Measurements from ENCODE around the gene CDH6. TPM values are rescaled to one million over a fixed set of nuclear protein-coding genes. Genes with fewer than 3 reads are reported as not detected.

The CDH6 gene
- total RNA-seq, 1 donor from 2014 or later = not detected

- no peak overlapping the region for H3K4me3 Mint-ChIP-seq
- no peak overlapping the region for H3K27ac Mint-ChIP-seq
- intact Hi-C loops (cut with micrococcal nuclease) = no loop called here
- ChIA-PET CTCF (no interaction called here), POLR2A (no interaction called here)
- no peaks in the 10 kb centered on the region for H3K4me1 Mint-ChIP-seq
- no peak for ATAC-seq (ENCODE audit: low read depth)
- TF ChIP-seq CTCF (IDR thresholded peaks at IDR 0.05) = no peak
- no peaks in the 10 kb centered on the region for H3K36me3 Mint-ChIP-seq (ENCODE audit: low read depth)
- H3K9me3 Mint-ChIP-seq = no peaks in the 10 kb centered on the region
- DNase-seq = no peak
- no peaks in the 10 kb centered on the region for H3K27me3 Mint-ChIP-seq
Observed at GRCh38 chr5:31157720-31158119, 35.8 kb upstream of the CDH6 start.

- no peaks in the 10 kb centered on the region for H3K27me3 Mint-ChIP-seq
- intact Hi-C loops (cut with micrococcal nuclease) = no loop called here
- TF ChIP-seq CTCF (IDR thresholded peaks at IDR 0.05) = no peak
- ChIA-PET CTCF (no interaction called here), POLR2A (no interaction called here)
- ATAC-seq (ENCODE audit: low read depth) (no peak), DNase-seq (no peak)
- H3K4me1 Mint-ChIP-seq = no peaks in the 10 kb centered on the region
- no peaks in the 10 kb centered on the region for H3K9me3 Mint-ChIP-seq
- H3K36me3 Mint-ChIP-seq (ENCODE audit: low read depth) = no peaks in the 10 kb centered on the region
- no peak overlapping the region for H3K27ac Mint-ChIP-seq
- H3K4me3 Mint-ChIP-seq = no peak overlapping the region
Observed at GRCh38 chr5:31158686-31159085, 34.8 kb upstream of the CDH6 start.

- H3K9me3 Mint-ChIP-seq = no peaks in the 10 kb centered on the region
- ATAC-seq (ENCODE audit: low read depth) = no peak
- H3K4me1 Mint-ChIP-seq = no peaks in the 10 kb centered on the region
- no peak overlapping the region for H3K4me3 Mint-ChIP-seq
- DNase-seq = no peak
- TF ChIP-seq CTCF (IDR thresholded peaks at IDR 0.05) = no peak
- intact Hi-C loops (cut with micrococcal nuclease) = no loop called here
- CTCF ChIA-PET = no interaction called here
- POLR2A ChIA-PET = no interaction called here
- H3K27ac Mint-ChIP-seq = no peak overlapping the region
- no peaks in the 10 kb centered on the region for H3K27me3 Mint-ChIP-seq
- H3K36me3 Mint-ChIP-seq (ENCODE audit: low read depth) = no peaks in the 10 kb centered on the region
Observed at GRCh38 chr5:31161781-31162181, 31.7 kb upstream of the CDH6 start.

GRCh38 chr5:31165729-31166128 lies 27.8 kb upstream of the CDH6 start:
- intact Hi-C loops (cut with micrococcal nuclease) = no loop called here
- H3K4me1 Mint-ChIP-seq = no peaks in the 10 kb centered on the region
- peaks cover 4% of the 10 kb centered on the region for H3K9me3 Mint-ChIP-seq
- ChIA-PET CTCF (no interaction called here), POLR2A (no interaction called here)
- no peak for ATAC-seq (ENCODE audit: low read depth)
- H3K4me3 Mint-ChIP-seq = no peak overlapping the region
- TF ChIP-seq CTCF (IDR thresholded peaks at IDR 0.05) = no peak
- H3K27me3 Mint-ChIP-seq = no peaks in the 10 kb centered on the region
- DNase-seq = no peak
- H3K36me3 Mint-ChIP-seq (ENCODE audit: low read depth) = no peaks in the 10 kb centered on the region
- H3K27ac Mint-ChIP-seq = no peak overlapping the region

- no peaks in the 10 kb centered on the region for H3K27me3 Mint-ChIP-seq
- CTCF ChIA-PET = no interaction called here
- ATAC-seq (ENCODE audit: low read depth) = no peak
Observed at GRCh38 chr5:31169379-31169778, 24.1 kb upstream of the CDH6 start.

More at GRCh38 chr5:31169379-31169778, 24.1 kb upstream of the CDH6 start:
- peaks cover 4% of the 10 kb centered on the region for H3K9me3 Mint-ChIP-seq
- no peak overlapping the region for H3K4me3 Mint-ChIP-seq
- no peak for DNase-seq
- no peaks in the 10 kb centered on the region for H3K4me1 Mint-ChIP-seq
- POLR2A ChIA-PET = no interaction called here
- no peak overlapping the region for H3K27ac Mint-ChIP-seq
- H3K36me3 Mint-ChIP-seq (ENCODE audit: low read depth) = no peaks in the 10 kb centered on the region
- no peak for TF ChIP-seq CTCF (IDR thresholded peaks at IDR 0.05)
- intact Hi-C loops (cut with micrococcal nuclease) = no loop called here

Data from activated B cell treated with CpG ODN at 0.5 μM for 24 hours (primary cell).